Right atrium auricular region (tissue), 2 donors: Measurements from ENCODE around the gene TOB2. TPM values are rescaled to one million over a fixed set of nuclear protein-coding genes. Genes with fewer than 3 reads are reported as not detected.

ENCODE experiments used
- DNase-seq: peaks from one replicate; pipeline ENCODE4 v3.0.0-alpha.2; 2019; ENCODE audit warnings: low spot score
- H3K27ac ChIP-seq, 2 donors: fragments of 200-600 bp; sonication (generic); 1 replicate in 1 of 2; 2 replicates in 1 of 2; pipeline ENCODE4 v1.5.1; 2016 to 2019
- H3K27me3 ChIP-seq, 2 donors: fragments of 200-600 bp; sonication (generic); one replicate each; pipeline versions ENCODE4 v1.5.1 to v1.6.0; 2017 to 2019
- H3K36me3 ChIP-seq: fragments of 200-600 bp; sonication (generic); one replicate; pipeline ENCODE4 v1.5.1; 2016
- H3K4me1 ChIP-seq, 2 donors: fragments of 200-600 bp; sonication (generic); one replicate each; pipeline versions ENCODE4 v1.5.1 to v1.6.0; 2017 to 2019
- H3K4me3 ChIP-seq, 2 donors: fragments of 200-600 bp; sonication (generic); 1 replicate in 1 of 2; 2 replicates in 1 of 2; pipeline ENCODE4 v1.5.1; 2017 to 2019; ENCODE audit warnings: mild to moderate bottlenecking in 1 of 2, moderate library complexity in 1 of 2
- H3K9me3 ChIP-seq, 2 donors: fragments of 200-600 bp; sonication (generic); one replicate each; pipeline ENCODE4 v1.5.1; 2019
- total RNA-seq, 2 donors: library from RNA; depleted of rRNA; stranded (reverse); fragments of >200 nt; gene quantifications; one replicate each; pipeline ENCODE4 v1.1.0, GENCODE V29; 2016
- TF ChIP-seq, protein P1 (sequence below), 2 donors: fragments of 200-600 bp; sonication (generic); IDR thresholded peaks; one replicate each; pipeline ENCODE4 v1.5.1; 2019; ENCODE audit warnings: antibody characterized with exemption in 2 of 2

Gene TOB2
- total RNA-seq, 2 donors from 2014 or later = 49.1 to 55.3 TPM

DNA sequence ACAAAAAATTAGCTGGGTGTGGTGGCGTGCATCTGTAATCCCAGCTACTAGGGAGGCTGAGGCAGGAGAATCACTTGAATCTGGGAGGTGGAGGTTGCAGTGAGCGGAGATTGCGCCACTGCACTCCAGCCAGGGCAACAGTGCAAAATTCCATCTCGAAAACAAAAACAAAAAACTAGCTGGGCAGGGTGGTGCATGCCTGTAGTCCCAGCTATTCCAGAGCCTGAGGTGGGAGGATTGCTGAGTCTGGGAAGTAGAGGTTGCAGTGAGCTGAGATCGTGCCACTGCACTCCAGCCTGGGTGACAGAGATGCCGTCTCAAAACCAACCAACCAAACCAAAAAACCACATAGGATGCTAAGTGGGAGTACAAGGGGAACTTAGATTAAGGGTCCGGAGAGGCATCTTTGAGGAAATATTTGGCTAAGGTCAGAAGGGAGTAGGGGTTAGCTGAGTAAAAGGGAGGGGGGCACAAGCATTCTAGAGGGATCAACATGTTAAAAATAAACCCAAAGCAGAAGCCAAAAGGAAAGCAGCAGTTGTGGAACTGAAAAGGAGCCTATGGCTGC is 11.6 kb upstream of the TOB2 start:
- no peak for DNase-seq
- no peaks in the 10 kb centered on the region for H3K9me3 ChIP-seq
- H3K27ac ChIP-seq = no peak overlapping the region
- H3K27me3 ChIP-seq = no peaks in the 10 kb centered on the region
- H3K4me1 ChIP-seq = no peaks in the 10 kb centered on the region
- no peak overlapping the region for H3K4me3 ChIP-seq
- TF ChIP-seq, protein P1, sequence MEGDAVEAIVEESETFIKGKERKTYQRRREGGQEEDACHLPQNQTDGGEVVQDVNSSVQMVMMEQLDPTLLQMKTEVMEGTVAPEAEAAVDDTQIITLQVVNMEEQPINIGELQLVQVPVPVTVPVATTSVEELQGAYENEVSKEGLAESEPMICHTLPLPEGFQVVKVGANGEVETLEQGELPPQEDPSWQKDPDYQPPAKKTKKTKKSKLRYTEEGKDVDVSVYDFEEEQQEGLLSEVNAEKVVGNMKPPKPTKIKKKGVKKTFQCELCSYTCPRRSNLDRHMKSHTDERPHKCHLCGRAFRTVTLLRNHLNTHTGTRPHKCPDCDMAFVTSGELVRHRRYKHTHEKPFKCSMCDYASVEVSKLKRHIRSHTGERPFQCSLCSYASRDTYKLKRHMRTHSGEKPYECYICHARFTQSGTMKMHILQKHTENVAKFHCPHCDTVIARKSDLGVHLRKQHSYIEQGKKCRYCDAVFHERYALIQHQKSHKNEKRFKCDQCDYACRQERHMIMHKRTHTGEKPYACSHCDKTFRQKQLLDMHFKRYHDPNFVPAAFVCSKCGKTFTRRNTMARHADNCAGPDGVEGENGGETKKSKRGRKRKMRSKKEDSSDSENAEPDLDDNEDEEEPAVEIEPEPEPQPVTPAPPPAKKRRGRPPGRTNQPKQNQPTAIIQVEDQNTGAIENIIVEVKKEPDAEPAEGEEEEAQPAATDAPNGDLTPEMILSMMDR (IDR thresholded peaks at IDR 0.05) = no peak
- H3K36me3 ChIP-seq = peaks cover 39% of the 10 kb centered on the region

GRCh38 chr22:41448189-41448808 is 1.7 kb upstream of the TOB2 start:
- H3K27me3 ChIP-seq = no peaks in the 10 kb centered on the region
- H3K9me3 ChIP-seq = no peaks in the 10 kb centered on the region
- H3K4me1 ChIP-seq = peaks cover 0 to 17% of the 10 kb centered on the region in 2 donors
- TF ChIP-seq, protein P1 (IDR thresholded peaks at IDR 0.05) = no peak
- H3K27ac ChIP-seq = peak overlapping the region; percentile 99 to 100
- peak overlapping the region; percentile 96 to 99 for H3K4me3 ChIP-seq
- DNase-seq = peak; percentile 98
- peaks cover 1% of the 10 kb centered on the region for H3K36me3 ChIP-seq

- no peaks in the 10 kb centered on the region for H3K9me3 ChIP-seq
- peak overlapping the region; percentile 99 to 100 for H3K27ac ChIP-seq
- no peaks in the 10 kb centered on the region for H3K27me3 ChIP-seq
- peaks cover 0 to 24% of the 10 kb centered on the region in 2 donors for H3K4me1 ChIP-seq
- H3K4me3 ChIP-seq = peak overlapping the region; percentile 96 to 99
- TF ChIP-seq, protein P1 (IDR thresholded peaks at IDR 0.05) = no peak
- DNase-seq = peak; percentile 67
- H3K36me3 ChIP-seq = peaks cover 8% of the 10 kb centered on the region
Measured at GRCh38 chr22:41447435-41448188, 1.0 kb upstream of the TOB2 start.

- Histone ChIP-seq H3K9me3 (no peaks in the 10 kb centered on the region), H3K4me3 (peak overlapping the region; percentile 96 to 99), H3K4me1 (peaks cover 0 to 38% of the 10 kb centered on the region in 2 donors), H3K27ac (peak overlapping the region; percentile 99 to 100), H3K27me3 (no peaks in the 10 kb centered on the region), H3K36me3 (peaks cover 15% of the 10 kb centered on the region)
- TF ChIP-seq, protein P1 (IDR thresholded peaks at IDR 0.05) = no peak
- no peak for DNase-seq
Measured at GRCh38 chr22:41446057-41446501, 522 bp downstream of the TOB2 start.

- Histone ChIP-seq H3K27me3 (no peaks in the 10 kb centered on the region), H3K27ac (peak overlapping the region; percentile 99 to 100), H3K4me3 (peak overlapping the region; percentile 96 to 99), H3K36me3 (peaks cover 22% of the 10 kb centered on the region), H3K9me3 (no peaks in the 10 kb centered on the region), H3K4me1 (peaks cover 0 to 45% of the 10 kb centered on the region in 2 donors)
- TF ChIP-seq, protein P1 (IDR thresholded peaks at IDR 0.05) = no peak
- no peak for DNase-seq
Measured at GRCh38 chr22:41445129-41446056, 1.2 kb downstream of the TOB2 start.
